Left ventricle myocardium inferior (tissue), 1 donor: ENCODE measurements around the gene TUBB6. TPM values are rescaled to one million over a fixed set of nuclear protein-coding genes. Genes with fewer than 3 reads are reported as not detected.

ENCODE experiments used
- DNase-seq: peaks from one replicate; pipeline ENCODE4 v3.0.0-alpha.2; 2020
- H3K27ac ChIP-seq: fragments of 200-600 bp; replicated peaks from 2 replicates; pipeline ENCODE4 v1.8.0; 2021
- H3K27me3 ChIP-seq: fragments of 200-600 bp; 2 replicates; pipeline ENCODE4 v1.8.0; 2021; ENCODE audit warnings: low read depth
- H3K36me3 ChIP-seq: fragments of 200-600 bp; 2 replicates; pipeline ENCODE4 v1.8.0; 2021
- H3K4me1 ChIP-seq: fragments of 200-600 bp; 2 replicates; pipeline ENCODE4 v1.8.0; 2021
- H3K4me3 ChIP-seq: fragments of 200-600 bp; 2 replicates; pipeline ENCODE4 v1.8.0; 2021; ENCODE audit warnings: mild to moderate bottlenecking, moderate library complexity
- H3K9me3 ChIP-seq: fragments of 200-600 bp; replicated peaks from 2 replicates; pipeline ENCODE4 v1.8.0; 2021
- intact Hi-C: fragments of 100-400 bp; cut with micrococcal nuclease; formaldehyde crosslinking; loops from one replicate; pipeline ENCODE4 v1.11.0; 2022
- total RNA-seq: library from RNA; stranded (reverse); fragmentation: NEBNext Ultra II Directional; extraction: Animal tissue kit (Norgen Biotek cat#: 25700); gene quantifications from one replicate; pipeline ENCODE4 v1.2.1, GENCODE V29; 2021
- TF ChIP-seq, protein P1 (sequence below): fragments of 200-600 bp; IDR thresholded peaks from 2 replicates; pipeline ENCODE4 v1.8.0; 2021; ENCODE audit warnings: antibody characterized with exemption, mild to moderate bottlenecking, borderline replicate concordance
- donor health status: DM: no; HTN: yes; CAD: no; lungs with severe emphysema.

The TUBB6 gene
- total RNA-seq, 1 donor from 2014 or later, result 81.5 TPM

DNA sequence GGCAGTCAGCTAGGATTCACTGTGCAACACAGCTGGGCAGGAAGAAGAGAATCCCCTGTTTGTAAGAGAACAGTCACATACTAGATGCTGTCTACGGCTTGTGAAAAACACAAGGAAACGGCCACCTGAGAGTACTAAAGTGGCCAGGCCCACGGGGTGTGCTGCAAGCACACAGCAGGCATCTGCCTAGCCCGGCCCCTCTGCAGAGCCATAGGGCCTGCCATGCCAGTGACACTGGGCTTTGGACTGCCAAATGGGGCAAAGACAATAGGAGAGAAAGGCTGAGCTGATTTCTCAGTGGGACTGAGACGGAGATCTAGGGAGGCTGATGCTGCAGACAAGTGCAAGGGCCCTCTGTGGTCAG, 10.3 kb downstream of the TUBB6 start:
- H3K36me3 ChIP-seq, result peaks cover 50% of the 10 kb centered on the region

DNA sequence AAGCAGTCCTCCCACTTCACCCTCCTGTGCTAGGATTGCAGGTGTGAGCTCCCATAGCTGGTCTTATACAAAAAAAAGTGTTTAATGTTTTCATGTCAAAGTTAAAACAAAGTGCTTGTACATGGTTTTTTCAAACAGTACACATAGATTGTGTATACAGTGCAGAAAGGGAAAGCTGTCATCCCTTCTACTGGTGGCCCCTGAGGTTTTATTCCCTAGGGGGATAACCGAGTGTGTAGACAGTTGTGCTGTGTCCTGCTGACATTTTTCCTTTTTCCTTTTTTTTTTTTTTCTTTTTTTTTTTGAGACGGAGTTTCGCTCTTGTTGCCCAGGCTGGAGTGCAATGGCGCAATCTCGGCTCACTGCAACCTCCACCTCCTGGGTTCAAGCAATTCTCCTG, 10.8 kb downstream of the TUBB6 start:
- H3K36me3 ChIP-seq, result peaks cover 50% of the 10 kb centered on the region
- intact Hi-C loops, result no loop called here
- H3K27me3 ChIP-seq, result no peaks in the 10 kb centered on the region
- H3K4me3 ChIP-seq, result no peak overlapping the region
- peaks cover 89% of the 10 kb centered on the region for H3K4me1 ChIP-seq
- H3K9me3 ChIP-seq, result no peaks in the 10 kb centered on the region
- TF ChIP-seq, protein P1, sequence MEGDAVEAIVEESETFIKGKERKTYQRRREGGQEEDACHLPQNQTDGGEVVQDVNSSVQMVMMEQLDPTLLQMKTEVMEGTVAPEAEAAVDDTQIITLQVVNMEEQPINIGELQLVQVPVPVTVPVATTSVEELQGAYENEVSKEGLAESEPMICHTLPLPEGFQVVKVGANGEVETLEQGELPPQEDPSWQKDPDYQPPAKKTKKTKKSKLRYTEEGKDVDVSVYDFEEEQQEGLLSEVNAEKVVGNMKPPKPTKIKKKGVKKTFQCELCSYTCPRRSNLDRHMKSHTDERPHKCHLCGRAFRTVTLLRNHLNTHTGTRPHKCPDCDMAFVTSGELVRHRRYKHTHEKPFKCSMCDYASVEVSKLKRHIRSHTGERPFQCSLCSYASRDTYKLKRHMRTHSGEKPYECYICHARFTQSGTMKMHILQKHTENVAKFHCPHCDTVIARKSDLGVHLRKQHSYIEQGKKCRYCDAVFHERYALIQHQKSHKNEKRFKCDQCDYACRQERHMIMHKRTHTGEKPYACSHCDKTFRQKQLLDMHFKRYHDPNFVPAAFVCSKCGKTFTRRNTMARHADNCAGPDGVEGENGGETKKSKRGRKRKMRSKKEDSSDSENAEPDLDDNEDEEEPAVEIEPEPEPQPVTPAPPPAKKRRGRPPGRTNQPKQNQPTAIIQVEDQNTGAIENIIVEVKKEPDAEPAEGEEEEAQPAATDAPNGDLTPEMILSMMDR, result no peak
- H3K27ac ChIP-seq, result peak overlapping the region; percentile 81
- no peak for DNase-seq

More for the DNA sequence above, 10.3 kb downstream of the TUBB6 start:
- H3K4me1 ChIP-seq, result peaks cover 90% of the 10 kb centered on the region
- H3K27me3 ChIP-seq, result no peaks in the 10 kb centered on the region
- peak overlapping the region; percentile 81 for H3K27ac ChIP-seq
- TF ChIP-seq, protein P1, result no peak
- no peak for DNase-seq
- peak overlapping the region; percentile 15 for H3K4me3 ChIP-seq
- no peaks in the 10 kb centered on the region for H3K9me3 ChIP-seq
- intact Hi-C loops, result no loop called here

DNA sequence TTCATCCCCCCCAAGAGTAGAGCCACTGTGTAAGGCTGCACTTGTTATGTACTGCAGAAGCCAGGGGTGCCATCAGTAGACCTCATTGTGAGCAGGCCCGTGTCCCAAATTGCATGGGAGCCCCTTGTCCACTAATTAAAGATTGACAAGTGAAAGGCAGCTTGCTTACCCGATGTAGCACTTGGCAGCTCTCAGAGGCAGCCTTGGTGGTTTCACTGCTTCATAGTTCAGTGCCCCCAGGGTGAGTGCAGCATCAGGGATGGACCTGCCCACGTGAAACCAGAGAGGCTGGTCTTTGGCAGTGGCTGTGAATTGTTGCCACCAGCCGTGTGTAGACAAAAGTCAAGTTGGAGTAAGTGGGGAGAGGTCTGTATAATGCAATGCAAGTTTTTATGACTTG, 13.3 kb downstream of the TUBB6 start:
- Histone ChIP-seq H3K27me3 (no peaks in the 10 kb centered on the region), H3K36me3 (peaks cover 70% of the 10 kb centered on the region), H3K4me1 (peaks cover 68% of the 10 kb centered on the region), H3K4me3 (no peak overlapping the region), H3K27ac (no peak overlapping the region), H3K9me3 (no peaks in the 10 kb centered on the region)
- DNase-seq, result no peak
- intact Hi-C loops, result no loop called here
- TF ChIP-seq, protein P1, result no peak

DNA sequence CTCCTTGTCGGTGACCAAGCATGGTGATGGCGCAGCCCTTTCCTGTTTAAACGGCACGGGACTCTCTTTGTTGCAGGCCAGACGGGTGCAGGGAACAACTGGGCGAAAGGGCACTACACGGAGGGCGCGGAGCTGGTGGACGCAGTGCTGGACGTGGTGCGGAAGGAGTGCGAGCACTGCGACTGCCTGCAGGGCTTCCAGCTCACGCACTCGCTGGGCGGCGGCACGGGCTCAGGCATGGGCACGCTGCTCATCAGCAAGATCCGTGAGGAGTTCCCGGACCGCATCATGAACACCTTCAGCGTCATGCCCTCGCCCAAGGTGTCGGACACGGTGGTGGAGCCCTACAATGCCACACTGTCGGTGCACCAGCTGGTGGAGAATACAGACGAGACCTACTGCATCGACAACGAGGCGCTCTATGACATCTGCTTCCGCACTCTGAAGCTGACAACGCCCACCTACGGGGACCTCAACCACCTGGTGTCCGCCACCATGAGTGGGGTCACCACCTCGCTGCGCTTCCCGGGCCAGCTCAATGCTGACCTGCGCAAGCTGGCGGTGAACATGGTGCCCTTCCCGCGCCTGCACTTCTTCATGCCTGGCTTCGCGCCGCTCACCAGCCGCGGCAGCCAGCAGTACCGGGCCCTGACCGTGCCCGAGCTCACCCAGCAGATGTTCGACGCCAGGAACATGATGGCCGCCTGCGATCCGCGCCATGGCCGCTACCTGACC, 17.1 kb downstream of the TUBB6 start:
- Histone ChIP-seq H3K36me3 (peaks cover 99% of the 10 kb centered on the region), H3K9me3 (no peaks in the 10 kb centered on the region), H3K27ac (no peak overlapping the region), H3K4me3 (no peak overlapping the region), H3K27me3 (no peaks in the 10 kb centered on the region), H3K4me1 (peaks cover 69% of the 10 kb centered on the region)
- no peak for DNase-seq
- TF ChIP-seq, protein P1, result no peak
- intact Hi-C loops, result no loop called here

DNA sequence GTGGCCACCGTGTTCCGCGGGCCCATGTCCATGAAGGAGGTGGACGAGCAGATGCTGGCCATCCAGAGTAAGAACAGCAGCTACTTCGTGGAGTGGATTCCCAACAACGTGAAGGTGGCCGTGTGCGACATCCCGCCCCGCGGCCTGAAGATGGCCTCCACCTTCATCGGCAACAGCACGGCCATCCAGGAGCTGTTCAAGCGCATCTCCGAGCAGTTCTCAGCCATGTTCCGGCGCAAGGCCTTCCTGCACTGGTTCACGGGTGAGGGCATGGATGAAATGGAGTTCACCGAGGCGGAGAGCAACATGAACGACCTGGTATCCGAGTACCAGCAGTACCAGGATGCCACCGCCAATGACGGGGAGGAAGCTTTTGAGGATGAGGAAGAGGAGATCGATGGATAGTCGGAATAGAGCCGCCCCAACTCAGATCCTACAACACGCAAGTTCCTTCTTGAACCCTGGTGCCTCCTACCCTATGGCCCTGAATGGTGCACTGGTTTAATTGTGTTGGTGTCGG, 17.7 kb downstream of the TUBB6 start:
- intact Hi-C loops, result no loop called here
- Histone ChIP-seq H3K36me3 (peaks cover 99% of the 10 kb centered on the region), H3K27ac (no peak overlapping the region), H3K4me3 (no peak overlapping the region), H3K9me3 (no peaks in the 10 kb centered on the region), H3K27me3 (no peaks in the 10 kb centered on the region), H3K4me1 (peaks cover 63% of the 10 kb centered on the region)
- TF ChIP-seq, protein P1, result no peak
- DNase-seq, result no peak
